Fibroblast of villous mesenchyme (primary cell): ENCODE measurements around the gene RGMA. TPM values are rescaled to one million over a fixed set of nuclear protein-coding genes. Genes with fewer than 3 reads are reported as not detected.

Source experiments
- DNase-seq: peaks from one replicate; pipeline ENCODE4 v3.0.0-alpha.2; 2010; ENCODE audit warnings: low read depth
- H3K4me3 ChIP-seq: 2 replicates; pipeline ENCODE4 v1.5.1; 2011; ENCODE audit warnings: low read depth, mild to moderate bottlenecking, low read length
- total RNA-seq: library from RNA; depleted of rRNA; stranded (reverse); fragments of >200 nt; gene quantifications from 2 replicates; pipeline ENCODE4 v1.2.3, GENCODE V29; 2012
- TF ChIP-seq, protein P1 (sequence below): IDR thresholded peaks from 2 replicates; pipeline ENCODE4 v1.5.1; 2012; ENCODE audit warnings: low read depth, mild to moderate bottlenecking, low read length; ENCODE audit not compliant: insufficient read depth

The RGMA gene
- total RNA-seq, 1 donor = not detected

DNA sequence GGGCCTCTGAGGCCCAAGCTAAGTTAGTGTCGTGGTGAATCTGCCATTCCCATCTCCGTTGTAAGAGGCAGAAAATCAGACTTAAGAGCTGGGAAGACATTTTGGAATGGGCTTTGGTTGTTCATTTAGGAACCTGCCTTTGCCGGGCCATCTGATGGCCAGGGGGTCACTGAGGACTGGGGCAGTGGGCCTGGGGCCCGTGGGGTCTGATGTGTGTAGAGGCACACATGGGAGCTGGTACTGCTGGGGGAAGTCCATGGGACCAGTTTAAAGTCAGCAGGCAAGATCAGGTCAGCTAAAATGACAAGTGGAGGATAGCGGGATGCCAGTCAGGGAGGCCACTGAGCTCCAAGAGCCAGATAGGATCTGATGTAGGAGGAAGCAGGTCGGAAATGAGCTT lies 38.3 kb upstream of the RGMA start:
- no peak for DNase-seq
- TF ChIP-seq, protein P1, sequence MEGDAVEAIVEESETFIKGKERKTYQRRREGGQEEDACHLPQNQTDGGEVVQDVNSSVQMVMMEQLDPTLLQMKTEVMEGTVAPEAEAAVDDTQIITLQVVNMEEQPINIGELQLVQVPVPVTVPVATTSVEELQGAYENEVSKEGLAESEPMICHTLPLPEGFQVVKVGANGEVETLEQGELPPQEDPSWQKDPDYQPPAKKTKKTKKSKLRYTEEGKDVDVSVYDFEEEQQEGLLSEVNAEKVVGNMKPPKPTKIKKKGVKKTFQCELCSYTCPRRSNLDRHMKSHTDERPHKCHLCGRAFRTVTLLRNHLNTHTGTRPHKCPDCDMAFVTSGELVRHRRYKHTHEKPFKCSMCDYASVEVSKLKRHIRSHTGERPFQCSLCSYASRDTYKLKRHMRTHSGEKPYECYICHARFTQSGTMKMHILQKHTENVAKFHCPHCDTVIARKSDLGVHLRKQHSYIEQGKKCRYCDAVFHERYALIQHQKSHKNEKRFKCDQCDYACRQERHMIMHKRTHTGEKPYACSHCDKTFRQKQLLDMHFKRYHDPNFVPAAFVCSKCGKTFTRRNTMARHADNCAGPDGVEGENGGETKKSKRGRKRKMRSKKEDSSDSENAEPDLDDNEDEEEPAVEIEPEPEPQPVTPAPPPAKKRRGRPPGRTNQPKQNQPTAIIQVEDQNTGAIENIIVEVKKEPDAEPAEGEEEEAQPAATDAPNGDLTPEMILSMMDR = no peak
- no peak overlapping the region for H3K4me3 ChIP-seq

DNA sequence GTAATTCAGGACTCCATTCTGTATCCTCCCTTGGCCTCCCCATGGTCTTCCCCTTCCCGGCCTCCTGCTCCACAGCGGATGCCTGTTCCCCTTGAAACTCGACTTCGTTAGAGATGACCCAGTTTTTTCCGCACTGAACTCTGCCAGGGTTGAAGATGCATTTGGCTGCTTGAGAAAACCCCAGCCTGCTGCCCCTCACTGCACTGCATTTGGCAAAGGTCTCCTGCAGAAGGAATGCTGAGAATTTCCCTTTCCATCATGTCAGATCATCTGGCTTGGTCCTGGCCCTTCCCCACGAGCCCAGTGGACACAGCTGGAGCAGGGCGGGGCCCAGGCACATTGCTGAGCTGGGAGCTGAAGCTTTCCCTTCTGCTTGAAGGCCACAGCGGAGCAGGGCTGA lies 37.6 kb upstream of the RGMA start:
- DNase-seq = no peak
- TF ChIP-seq, protein P1 = no peak
- no peak overlapping the region for H3K4me3 ChIP-seq

DNA sequence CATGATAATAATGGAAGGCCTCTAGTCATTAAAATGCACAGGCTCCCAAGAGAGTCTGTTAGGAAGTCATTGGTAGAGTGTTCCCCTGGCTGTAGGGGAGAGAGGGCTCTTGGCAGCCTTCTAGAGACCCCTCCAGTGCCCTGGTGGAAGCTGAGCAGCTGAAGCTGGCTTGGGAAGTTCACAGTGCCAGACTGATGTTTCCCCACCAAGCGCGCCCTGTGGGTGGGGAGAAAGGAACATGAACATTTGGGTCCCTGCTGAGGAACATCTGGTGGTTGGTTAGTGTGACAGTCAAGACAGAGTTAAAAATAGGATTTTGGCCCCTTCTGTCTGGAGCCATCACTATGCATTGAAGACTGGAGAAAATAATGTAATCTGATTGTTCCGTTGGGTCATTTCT lies 37.1 kb upstream of the RGMA start:
- no peak for DNase-seq
- no peak overlapping the region for H3K4me3 ChIP-seq
- TF ChIP-seq, protein P1 = no peak

DNA sequence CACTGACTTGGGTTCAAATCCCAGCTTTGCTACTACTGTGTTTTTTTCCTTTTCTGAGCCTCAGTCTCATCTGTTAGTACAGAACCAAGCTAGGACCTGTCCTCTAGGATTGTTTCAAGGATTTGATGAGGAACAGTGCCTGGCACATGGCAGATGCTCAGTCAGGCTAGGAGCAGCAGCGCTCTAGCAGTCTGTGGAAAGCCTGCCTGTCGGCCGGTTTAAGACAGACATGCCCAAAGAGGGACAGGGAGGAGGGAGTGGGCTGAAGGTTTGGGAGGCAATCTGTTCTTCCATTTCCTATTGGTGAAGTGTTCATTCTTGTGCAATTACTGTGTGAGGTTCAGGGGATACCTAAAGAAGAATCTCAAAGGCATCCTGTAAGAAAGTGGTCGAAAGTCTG lies 35.1 kb upstream of the RGMA start:
- TF ChIP-seq, protein P1 = no peak
- no peak for DNase-seq

DNA sequence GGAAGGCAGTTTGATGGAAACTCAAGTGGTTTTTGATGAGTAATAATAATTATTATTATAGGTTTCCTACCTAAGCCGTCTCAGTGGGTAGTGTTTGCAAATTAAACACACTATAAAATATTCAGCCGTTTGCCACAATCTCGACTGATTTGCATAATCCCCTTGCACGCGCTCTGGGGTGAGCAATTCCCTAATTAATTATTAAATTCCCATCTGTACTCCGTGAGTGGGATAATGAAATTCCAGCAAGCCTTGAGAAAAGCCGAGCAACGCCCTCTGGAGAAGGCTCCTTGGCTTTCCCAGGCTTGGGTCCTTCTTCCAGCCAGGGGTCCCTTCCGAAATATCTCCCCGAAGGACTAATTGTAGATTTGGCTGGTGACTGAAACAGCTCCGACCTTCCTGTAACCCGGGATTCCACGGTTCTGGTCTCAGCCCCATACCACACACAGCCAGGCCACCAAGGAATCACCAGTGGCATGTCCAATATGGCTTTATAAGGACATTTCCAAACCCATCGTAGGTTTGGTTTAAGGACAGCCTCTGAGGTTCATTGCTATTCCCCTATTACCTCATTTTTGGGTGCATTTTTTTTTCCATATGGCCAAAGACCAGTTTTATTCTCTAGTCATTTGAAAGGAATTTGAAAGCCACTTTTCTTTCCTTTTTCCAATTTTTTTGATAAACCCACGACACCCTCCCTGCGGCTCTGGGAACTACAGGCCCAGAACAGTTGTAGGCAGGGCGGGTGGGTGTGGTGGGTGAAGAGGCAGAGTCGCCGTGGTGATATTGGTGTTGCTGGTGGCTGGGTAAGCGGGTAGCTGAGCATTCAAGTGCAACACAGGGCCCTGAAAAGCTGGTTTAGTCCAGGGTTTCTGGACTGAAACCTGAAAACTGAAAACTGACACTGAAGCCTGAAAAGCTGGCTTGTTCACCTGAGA lies 33.2 kb upstream of the RGMA start:
- no peak for DNase-seq
- H3K4me3 ChIP-seq = no peak overlapping the region

More for the DNA sequence above, 35.1 kb upstream of the RGMA start:
- no peak overlapping the region for H3K4me3 ChIP-seq

DNA sequence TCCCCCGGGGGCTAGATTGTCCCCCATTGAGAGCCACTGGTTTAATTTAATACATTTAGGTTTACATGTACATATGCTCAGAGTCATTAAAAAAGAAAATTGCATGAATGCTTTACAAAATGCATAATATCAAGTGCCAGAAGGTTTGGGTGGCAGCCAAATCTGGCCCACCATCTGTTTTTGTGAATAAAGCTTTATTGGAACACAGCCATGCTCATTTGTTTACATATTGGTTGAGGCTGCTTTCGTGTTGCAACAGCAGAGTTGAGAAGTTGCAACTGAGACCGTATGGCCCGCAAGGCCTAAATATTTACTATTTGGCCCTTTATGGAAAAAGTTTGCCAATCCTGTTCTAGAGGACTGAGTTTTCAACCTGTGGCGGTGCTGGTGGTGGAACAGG lies 32.1 kb upstream of the RGMA start:
- H3K4me3 ChIP-seq = no peak overlapping the region
- no peak for DNase-seq
- TF ChIP-seq, protein P1 = no peak

More for the DNA sequence above, 33.2 kb upstream of the RGMA start:
- TF ChIP-seq, protein P1 = no peak
